MCF 10A (cell line): ENCODE data around the gene IPPK. TPM values are rescaled to one million over a fixed set of nuclear protein-coding genes. Genes with fewer than 3 reads are reported as not detected.

Experiments
- BruUV-seq: library from RNA; stranded (reverse); fragments of 400-500 nt; replicated peaks from 2 replicates; lab custom pipeline; 2021; lab: Mats Ljungman, UMichigan
- CTCF ChIA-PET: fragments of 300-600 bp; sonication (Branson Sonifier 250); formaldehyde crosslinking; extraction: SDS; loops from one replicate; lab custom pipeline; 2021; ENCODE audit warnings: antibody characterized with exemption, inconsistent platforms; lab: Yijun Ruan, JAX
- POLR2A ChIA-PET: fragments of 300-600, 350-650 bp; sonication (Branson Sonifier 250); formaldehyde crosslinking; extraction: SDS; loops from one replicate; lab custom pipeline; 2020; ENCODE audit warnings: antibody characterized with exemption, inconsistent platforms; lab: Yijun Ruan, JAX
- DNase-seq: peaks from one replicate; pipeline ENCODE4 v3.0.0-alpha.2; 2018; ENCODE audit not compliant: unreplicated experiment
- H3K27ac Mint-ChIP-seq: one replicate; pipeline ENCODE4 v1.8.0; 2022; ENCODE audit warnings: mild to moderate bottlenecking, low read depth, mixed read lengths; ENCODE audit not compliant: unreplicated experiment
- H3K27me3 Mint-ChIP-seq: one replicate; pipeline ENCODE4 v1.8.0; 2022; ENCODE audit warnings: mixed read lengths; ENCODE audit not compliant: insufficient read depth, unreplicated experiment
- H3K36me3 Mint-ChIP-seq: one replicate; pipeline ENCODE4 v1.8.0; 2022; ENCODE audit warnings: mild to moderate bottlenecking, moderate library complexity, mixed read lengths; ENCODE audit not compliant: insufficient read depth, unreplicated experiment
- H3K4me1 Mint-ChIP-seq: one replicate; pipeline ENCODE4 v1.8.0; 2022; ENCODE audit warnings: mixed read lengths; ENCODE audit not compliant: insufficient read depth, unreplicated experiment
- H3K4me3 Mint-ChIP-seq: one replicate; pipeline ENCODE4 v1.8.0; 2022; ENCODE audit warnings: mild to moderate bottlenecking, moderate library complexity, mixed read lengths; ENCODE audit not compliant: unreplicated experiment
- H3K9me3 Mint-ChIP-seq: one replicate; pipeline ENCODE4 v1.8.0; 2022; ENCODE audit warnings: mixed read lengths; ENCODE audit not compliant: unreplicated experiment
- CTCF ChIP-seq: fragments of 200-600 bp; IDR thresholded peaks from one replicate; pipeline ENCODE4 v1.8.0; 2022; ENCODE audit warnings: antibody characterized with exemption, mild to moderate bottlenecking; ENCODE audit not compliant: unreplicated experiment
- intact Hi-C: fragments of 100-400 bp; cut with micrococcal nuclease; formaldehyde crosslinking; loops from 2 replicates; pipeline ENCODE4 v1.14.1; 2022
- total RNA-seq: library from RNA; stranded (reverse); gene quantifications from 2 replicates; pipeline ENCODE4 v1.2.3, GENCODE V29; 2022

IPPK gene
- total RNA-seq, 1 experiment from 2014 or later, result 16.6 TPM

GRCh38 chr9:92601451-92601850 is 68.5 kb downstream of the IPPK start:
- ChIA-PET POLR2A (interaction anchor here (0.9 to 1.0 kb wide), 2 partner anchors 66 to 78 kb away, joined by 3 read pairs; partner anchors contain the start of gene ECM2), CTCF (interaction anchor here (0.6 kb wide), 3 partner anchors 91 to 1365 kb away, joined by 3 read pairs; no protein-coding TSS in a partner anchor)
- no peaks in the 10 kb centered on the region for H3K9me3 Mint-ChIP-seq
- H3K27ac Mint-ChIP-seq, result no peak overlapping the region
- H3K36me3 Mint-ChIP-seq, result no peaks in the 10 kb centered on the region
- BruUV-seq, result no TSS peak
- no peak overlapping the region for H3K4me3 Mint-ChIP-seq
- no peak for TF ChIP-seq CTCF
- intact Hi-C loops, result no loop called here
- DNase-seq, result no peak
- H3K4me1 Mint-ChIP-seq, result no peaks in the 10 kb centered on the region
- no peaks in the 10 kb centered on the region for H3K27me3 Mint-ChIP-seq

- Mint-ChIP-seq H3K4me1 (no peaks in the 10 kb centered on the region), H3K4me3 (no peak overlapping the region), H3K27me3 (no peaks in the 10 kb centered on the region), H3K27ac (no peak overlapping the region), H3K9me3 (no peaks in the 10 kb centered on the region), H3K36me3 (no peaks in the 10 kb centered on the region)
- no TSS peak for BruUV-seq
- POLR2A ChIA-PET, result interaction anchor here (0.8 to 1.6 kb wide), 7 partner anchors 9 to 96 kb away, joined by 3 to 9 read pairs (median 4); partner anchors contain the start of gene ECM2
- intact Hi-C loops, result no loop called here
- CTCF ChIA-PET, result interaction anchor here (0.6 to 1.1 kb wide), 8 partner anchors 81 to 1081 kb away, joined by 3 to 4 read pairs (median 3); no protein-coding TSS in a partner anchor
- no peak for TF ChIP-seq CTCF
- DNase-seq, result no peak
Observed at GRCh38 chr9:92600462-92601261, 69.3 kb downstream of the IPPK start.

GRCh38 chr9:92599938-92600461 is 69.9 kb downstream of the IPPK start:
- Mint-ChIP-seq H3K4me1 (no peaks in the 10 kb centered on the region), H3K27ac (no peak overlapping the region), H3K9me3 (no peaks in the 10 kb centered on the region), H3K36me3 (no peaks in the 10 kb centered on the region), H3K4me3 (no peak overlapping the region), H3K27me3 (no peaks in the 10 kb centered on the region)
- no peak for TF ChIP-seq CTCF
- intact Hi-C loops, result no loop called here
- no TSS peak for BruUV-seq
- CTCF ChIA-PET, result interaction anchor here (0.6 to 1.1 kb wide), 6 partner anchors 80 to 1082 kb away, joined by 3 to 4 read pairs (median 3); no protein-coding TSS in a partner anchor
- POLR2A ChIA-PET, result interaction anchor here (0.7 to 1.6 kb wide), 7 partner anchors 10 to 95 kb away, joined by 3 to 9 read pairs (median 4); partner anchors contain the start of gene ECM2
- no peak for DNase-seq

GRCh38 chr9:92598382-92598781 is 71.5 kb downstream of the IPPK start:
- Mint-ChIP-seq H3K36me3 (no peaks in the 10 kb centered on the region), H3K9me3 (no peaks in the 10 kb centered on the region), H3K4me1 (no peaks in the 10 kb centered on the region), H3K27ac (no peak overlapping the region), H3K27me3 (no peaks in the 10 kb centered on the region), H3K4me3 (no peak overlapping the region)
- no TSS peak for BruUV-seq
- intact Hi-C loops, result no loop called here
- no peak for TF ChIP-seq CTCF
- POLR2A ChIA-PET, result interaction anchor here (1.6 kb wide), 1 partner anchor 9 kb away, joined by 4 read pairs; no protein-coding TSS in a partner anchor
- CTCF ChIA-PET, result interaction anchor here (0.5 to 0.9 kb wide), 3 partner anchors 36 to 1377 kb away, joined by 3 read pairs; no protein-coding TSS in a partner anchor
- no peak for DNase-seq
